ENCODE data around the gene SOS1.

SOS1 gene

DNA sequence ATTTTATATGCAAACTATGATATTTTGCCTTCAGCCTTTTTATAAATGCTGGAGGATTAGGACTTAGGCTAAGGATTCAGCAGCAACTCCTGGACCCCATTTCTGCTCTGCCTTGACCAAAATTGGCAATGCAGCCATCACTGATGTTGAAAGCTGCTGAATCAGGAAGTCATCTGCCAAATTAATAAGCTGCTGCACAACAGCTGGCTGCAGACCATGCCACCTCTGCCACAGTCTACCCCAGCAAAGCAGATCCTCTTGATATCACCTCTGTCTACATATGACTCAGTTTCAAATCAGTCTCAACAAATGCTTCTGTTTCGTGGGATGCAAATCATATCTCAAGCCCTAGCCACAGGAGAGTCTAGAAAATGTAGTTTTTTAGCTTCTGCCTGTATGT is 7.1 kb upstream of the SOS1 start:
- Histone ChIP-seq H3K9me2 (replicated peaks; ENCODE audit: control insufficient read depth, low read length) (no peaks in the 10 kb centered on the region), H3K4me3 (ENCODE audit: low read length) (peak overlapping the region; percentile 55), H3K4me1 (ENCODE audit: control insufficient read depth, low read length) (peaks cover 68% of the 10 kb centered on the region), H3K36me3 (ENCODE audit: control insufficient read depth, low read length) (no peaks in the 10 kb centered on the region), H3K27me3 (ENCODE audit: control insufficient read depth, low read length) (no peaks in the 10 kb centered on the region), H3K9me3 (ENCODE audit: control insufficient read depth, insufficient read depth, low read length) (no peaks in the 10 kb centered on the region), H3K27ac (ENCODE audit: low read depth, low read length) (peak overlapping the region; percentile 86), H3K4me2 (ENCODE audit: low read length) (peak overlapping the region; percentile 58), H3F3A (ENCODE audit: control insufficient read depth, insufficient read depth) (peaks cover 26% of the 10 kb centered on the region), H3K79me2 (ENCODE audit: control insufficient read depth, low read length) (peaks cover 10% of the 10 kb centered on the region), H4K20me1 (ENCODE audit: control insufficient read depth, insufficient read depth, low read depth, low read length) (no peaks in the 10 kb centered on the region)
- TF ChIP-seq, protein P1, sequence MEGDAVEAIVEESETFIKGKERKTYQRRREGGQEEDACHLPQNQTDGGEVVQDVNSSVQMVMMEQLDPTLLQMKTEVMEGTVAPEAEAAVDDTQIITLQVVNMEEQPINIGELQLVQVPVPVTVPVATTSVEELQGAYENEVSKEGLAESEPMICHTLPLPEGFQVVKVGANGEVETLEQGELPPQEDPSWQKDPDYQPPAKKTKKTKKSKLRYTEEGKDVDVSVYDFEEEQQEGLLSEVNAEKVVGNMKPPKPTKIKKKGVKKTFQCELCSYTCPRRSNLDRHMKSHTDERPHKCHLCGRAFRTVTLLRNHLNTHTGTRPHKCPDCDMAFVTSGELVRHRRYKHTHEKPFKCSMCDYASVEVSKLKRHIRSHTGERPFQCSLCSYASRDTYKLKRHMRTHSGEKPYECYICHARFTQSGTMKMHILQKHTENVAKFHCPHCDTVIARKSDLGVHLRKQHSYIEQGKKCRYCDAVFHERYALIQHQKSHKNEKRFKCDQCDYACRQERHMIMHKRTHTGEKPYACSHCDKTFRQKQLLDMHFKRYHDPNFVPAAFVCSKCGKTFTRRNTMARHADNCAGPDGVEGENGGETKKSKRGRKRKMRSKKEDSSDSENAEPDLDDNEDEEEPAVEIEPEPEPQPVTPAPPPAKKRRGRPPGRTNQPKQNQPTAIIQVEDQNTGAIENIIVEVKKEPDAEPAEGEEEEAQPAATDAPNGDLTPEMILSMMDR (IDR thresholded peaks at IDR 0.05; ENCODE audit: low read depth, low read length, poor library complexity, severe bottlenecking) = no peak
- TF ChIP-seq EZH2phosphoT487 (IDR thresholded peaks at IDR 0.05; ENCODE audit: borderline replicate concordance, low read length) = no peak

DNA sequence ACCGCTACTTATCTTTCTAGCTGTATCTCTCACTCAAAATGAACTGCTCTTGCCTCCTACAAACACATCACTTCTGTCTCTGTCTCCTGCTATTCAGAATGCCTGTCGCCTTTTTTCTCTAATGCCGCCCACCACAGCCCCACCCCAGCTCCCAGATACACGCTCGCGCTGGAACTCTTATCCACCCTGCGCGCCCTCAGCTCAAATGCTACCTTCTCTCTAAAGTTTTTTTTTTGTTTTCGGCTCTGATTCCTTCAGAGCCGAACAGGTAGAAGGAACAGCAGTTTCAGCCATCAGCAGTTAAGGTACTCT is 3.9 kb upstream of the SOS1 start:
- Histone ChIP-seq H3K4me3 (ENCODE audit: low read length) (peak overlapping the region; percentile 83), H3K27me3 (ENCODE audit: control insufficient read depth, low read length) (no peaks in the 10 kb centered on the region), H3K4me1 (ENCODE audit: control insufficient read depth, low read length) (peaks cover 70% of the 10 kb centered on the region), H3F3A (ENCODE audit: control insufficient read depth, insufficient read depth) (peaks cover 32% of the 10 kb centered on the region), H3K9me2 (replicated peaks; ENCODE audit: control insufficient read depth, low read length) (no peaks in the 10 kb centered on the region), H3K79me2 (ENCODE audit: control insufficient read depth, low read length) (peaks cover 27% of the 10 kb centered on the region), H4K20me1 (ENCODE audit: control insufficient read depth, insufficient read depth, low read depth, low read length) (no peaks in the 10 kb centered on the region), H3K27ac (ENCODE audit: low read depth, low read length) (peak overlapping the region; percentile 76), H3K4me2 (ENCODE audit: low read length) (peak overlapping the region; percentile 83), H3K36me3 (ENCODE audit: control insufficient read depth, low read length) (peaks cover 4% of the 10 kb centered on the region; the same call in 1 of the 2 replicates), H3K9me3 (ENCODE audit: control insufficient read depth, insufficient read depth, low read length) (no peaks in the 10 kb centered on the region)
- no peak for TF ChIP-seq EZH2phosphoT487 (IDR thresholded peaks at IDR 0.05; ENCODE audit: borderline replicate concordance, low read length)
- TF ChIP-seq, protein P1 (IDR thresholded peaks at IDR 0.05; ENCODE audit: low read depth, low read length, poor library complexity, severe bottlenecking) = no peak

DNA sequence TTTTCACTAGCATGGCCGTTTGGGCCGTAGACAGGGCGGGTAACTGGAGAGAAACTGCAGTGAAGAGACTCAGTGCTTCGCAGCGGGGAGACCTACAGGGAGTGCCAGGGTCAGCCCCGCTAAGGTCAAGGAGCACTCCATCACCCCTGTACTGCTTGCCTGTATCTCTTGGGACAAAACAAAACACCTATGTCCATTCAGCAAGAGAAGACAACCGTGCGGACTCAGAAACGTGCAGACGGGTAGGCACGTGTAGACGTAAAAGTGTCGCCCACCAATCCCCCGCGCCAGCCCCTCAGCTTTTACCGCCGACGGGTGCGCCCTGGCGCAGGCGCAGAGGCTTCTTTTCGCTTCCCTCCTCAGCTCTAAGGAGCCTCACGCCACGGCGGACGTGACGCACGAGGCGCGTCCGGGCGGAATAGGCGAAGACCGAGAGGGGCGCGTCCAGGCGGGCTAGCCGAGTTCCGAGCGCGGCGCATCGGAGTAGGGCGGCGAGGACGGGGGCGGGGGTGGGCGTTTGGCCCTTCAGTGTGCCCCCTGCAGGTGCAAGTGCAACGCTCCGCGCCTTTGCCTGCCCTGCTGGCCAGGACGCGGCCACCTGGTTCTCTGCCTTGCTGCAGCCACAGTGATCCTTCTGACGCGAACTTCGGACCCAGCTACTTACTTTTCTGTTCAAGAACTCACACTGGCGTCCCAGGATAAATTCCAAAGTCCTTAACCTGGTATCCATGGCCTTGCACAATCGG is 3.3 kb upstream of the SOS1 start:
- H3K27me3 ChIP-seq (ENCODE audit: control insufficient read depth, low read length) = no peaks in the 10 kb centered on the region
- no peaks in the 10 kb centered on the region for H3K9me2 ChIP-seq (replicated peaks; ENCODE audit: control insufficient read depth, low read length)
- peak overlapping the region; percentile 83 for H3K4me3 ChIP-seq (ENCODE audit: low read length)
- peaks cover 32% of the 10 kb centered on the region for H3K79me2 ChIP-seq (ENCODE audit: control insufficient read depth, low read length)
- H3K27ac ChIP-seq (ENCODE audit: low read depth, low read length) = peak overlapping the region; percentile 82
- TF ChIP-seq EZH2phosphoT487 (IDR thresholded peaks at IDR 0.05; ENCODE audit: borderline replicate concordance, low read length) = no peak
- TF ChIP-seq, protein P1 (IDR thresholded peaks at IDR 0.05; ENCODE audit: low read depth, low read length, poor library complexity, severe bottlenecking) = peak; percentile 68
- no peaks in the 10 kb centered on the region for H4K20me1 ChIP-seq (ENCODE audit: control insufficient read depth, insufficient read depth, low read depth, low read length)
- no peaks in the 10 kb centered on the region for H3K9me3 ChIP-seq (ENCODE audit: control insufficient read depth, insufficient read depth, low read length)
- H3K4me1 ChIP-seq (ENCODE audit: control insufficient read depth, low read length) = peaks cover 64% of the 10 kb centered on the region
- peaks cover 7% of the 10 kb centered on the region; the same call in 1 of the 2 replicates for H3K36me3 ChIP-seq (ENCODE audit: control insufficient read depth, low read length)
- H3K4me2 ChIP-seq (ENCODE audit: low read length) = peak overlapping the region; percentile 83
- peaks cover 28% of the 10 kb centered on the region for H3F3A ChIP-seq (ENCODE audit: control insufficient read depth, insufficient read depth)
